Left colon (tissue), 2 donors: ENCODE measurements around the gene C11orf71. TPM values are rescaled to one million over a fixed set of nuclear protein-coding genes. Genes with fewer than 3 reads are reported as not detected.

Experiments
- ATAC-seq: fragments of 200-7000 bp; cut with Tn5 transposase; one replicate; pipeline ENCODE4 v1.9.1; 2020; ENCODE audit warnings: mild to moderate bottlenecking, moderate library complexity
- DNase-seq, 2 donors: peaks; one replicate each; pipeline ENCODE4 v3.0.0-alpha.2; 2020
- intact Hi-C, 2 donors: fragments of 100-400 bp; cut with DNase I in 1 of 2; cut with micrococcal nuclease in 1 of 2; formaldehyde crosslinking; loops; one replicate each; pipeline versions ENCODE4 v1.11.2 to v1.14.0; 2022; cut with DNase I, micrococcal nuclease
- total RNA-seq, 2 donors: library from RNA; stranded (reverse); fragmentation: NEBNext Ultra II Directional; extraction: Animal tissue kit (Norgen Biotek cat#: 25700); gene quantifications; one replicate each; pipeline ENCODE4 v1.2.1, GENCODE V29; 2021
- donor health status: DM: no; HTN: no; CAD: no.
- donor health status: DM: yes; HTN: yes; CAD: no.

Gene C11orf71
- total RNA-seq, 2 donors from 2014 or later, result 9.2 to 12.5 TPM

DNA sequence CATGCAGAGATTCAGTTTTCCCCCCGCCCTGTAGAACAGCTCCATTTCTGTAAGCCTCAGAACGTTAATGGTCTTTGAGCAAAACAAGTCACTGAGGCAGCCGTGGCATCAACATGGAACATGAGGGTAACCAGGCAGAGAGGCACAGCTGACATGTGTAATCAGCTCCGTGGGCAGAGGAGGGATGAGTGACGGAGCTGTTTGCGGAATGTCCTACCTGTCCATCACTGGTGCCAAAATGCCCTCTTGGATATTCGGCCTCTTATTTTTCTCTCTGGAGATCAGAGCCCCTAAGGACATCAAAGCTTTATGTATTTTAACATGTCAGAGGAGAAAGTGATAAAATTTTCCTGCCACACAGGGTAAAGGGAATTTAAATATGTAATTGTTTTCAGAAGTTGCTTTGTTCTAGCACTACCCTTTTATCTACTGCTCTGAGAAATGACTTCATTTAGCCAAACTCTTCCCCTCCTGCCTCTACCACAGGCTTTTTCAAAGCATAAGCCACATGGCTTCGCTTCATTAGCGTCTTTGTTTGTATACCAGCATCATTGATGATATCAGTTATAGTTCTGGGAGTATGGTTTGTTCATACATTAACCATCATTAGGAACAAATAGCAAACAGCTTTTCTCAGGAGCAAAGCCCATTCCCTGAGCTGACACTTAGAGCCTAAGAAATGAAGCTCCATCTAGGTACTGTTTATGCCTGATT is 32.9 kb downstream of the C11orf71 start:
- DNase-seq (no peak), ATAC-seq (no peak)
- intact Hi-C loops, result no loop called here

GRCh38 chr11:114366331-114367243 is 33.7 kb downstream of the C11orf71 start:
- DNase-seq, result no peak
- intact Hi-C loops, result no loop called here
- ATAC-seq, result no peak

- no peak for DNase-seq
- intact Hi-C loops, result no loop called here
- ATAC-seq, result no peak
Observed at GRCh38 chr11:114362958-114363357, 37.4 kb downstream of the C11orf71 start.

DNA sequence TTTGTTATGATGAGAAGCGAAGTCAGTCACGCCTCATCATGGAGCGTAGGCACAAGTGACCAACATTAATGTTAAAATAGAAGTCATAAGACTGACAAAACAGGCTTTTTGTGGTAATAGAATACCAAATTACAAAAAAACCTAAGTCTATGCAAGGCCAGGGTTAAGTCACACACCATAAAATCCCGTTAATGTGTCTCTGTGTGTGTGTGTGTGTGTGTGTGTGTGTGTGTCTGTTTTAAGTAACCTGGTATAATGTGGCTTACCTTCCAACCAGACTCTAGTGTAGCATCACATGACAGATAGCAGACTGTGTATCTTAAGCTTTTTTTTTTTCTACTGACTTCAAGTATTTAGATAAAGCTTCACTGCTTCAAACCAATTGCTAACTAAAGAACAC is 38.0 kb downstream of the C11orf71 start:
- no peak for DNase-seq
- intact Hi-C loops, result no loop called here
- ATAC-seq, result no peak

DNA sequence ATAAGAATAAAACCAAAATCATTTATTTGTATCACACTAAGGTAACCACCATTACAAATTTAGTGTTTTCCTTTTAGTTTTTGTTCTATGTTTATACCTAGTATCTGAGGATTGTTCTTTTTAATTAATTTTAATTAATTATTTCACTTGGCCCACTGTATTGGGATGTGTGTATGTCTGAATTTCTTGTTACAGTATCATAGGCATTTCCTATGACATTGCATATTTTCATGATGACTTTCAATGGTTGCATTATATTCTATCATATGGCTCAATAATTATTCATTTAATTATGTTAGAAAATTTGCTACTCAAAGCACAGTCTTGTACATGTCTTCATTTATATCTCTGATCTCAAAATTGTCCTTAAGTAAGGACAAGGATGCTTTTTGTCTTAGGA is 41.0 kb downstream of the C11orf71 start:
- ATAC-seq, result no peak
- intact Hi-C loops, result no loop called here
- DNase-seq, result no peak

DNA sequence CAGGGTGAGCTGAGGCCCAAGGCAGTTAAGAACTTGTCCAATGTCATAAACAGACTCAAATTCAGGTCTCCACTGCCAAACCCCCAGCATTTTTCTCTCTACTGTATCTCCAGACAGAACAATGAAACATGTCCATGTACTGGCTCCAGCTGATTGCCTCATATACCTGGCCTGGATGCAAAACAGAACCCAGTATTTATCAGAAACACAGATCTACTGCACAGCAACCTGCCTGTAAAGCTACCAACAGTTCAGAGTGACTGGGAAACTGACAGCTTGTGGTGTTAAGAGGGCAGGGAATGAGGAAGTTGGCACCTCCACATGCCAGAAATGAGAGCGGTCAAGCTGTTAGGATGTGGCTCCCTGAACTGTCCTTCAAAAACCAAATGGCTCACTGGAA is 41.6 kb downstream of the C11orf71 start:
- ATAC-seq (peak; percentile 79), DNase-seq (no peak)
- intact Hi-C loops, result no loop called here

DNA sequence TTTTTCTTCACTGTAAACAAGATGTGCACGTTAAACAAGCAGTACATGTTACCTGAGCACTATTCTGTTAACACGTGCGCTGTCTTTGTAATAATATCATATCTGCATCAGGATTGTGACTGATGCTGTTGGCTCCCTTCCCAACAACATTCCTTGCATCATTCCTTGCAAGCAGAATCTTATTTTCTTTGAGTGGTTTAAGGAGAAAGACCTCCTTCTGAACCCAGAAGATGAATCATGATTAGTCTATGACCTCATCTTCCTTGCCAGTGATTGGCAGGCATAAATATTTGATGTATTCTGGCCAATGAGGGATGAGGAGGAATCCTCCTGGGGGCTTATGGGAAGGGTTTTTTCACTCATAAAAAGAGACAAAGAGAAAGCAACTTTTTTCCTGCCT is 46.2 kb downstream of the C11orf71 start:
- intact Hi-C loops, result loop anchor here in 1 of 2 donors (5.0 kb wide), 1 partner anchor 258 kb away; no protein-coding TSS in a partner anchor
- DNase-seq, result no peak
- no peak for ATAC-seq

- DNase-seq (no peak), ATAC-seq (no peak)
- intact Hi-C loops, result loop anchor here in 1 of 2 donors (5.0 kb wide), 1 partner anchor 259 kb away; no protein-coding TSS in a partner anchor
Observed at GRCh38 chr11:114353443-114353842, 46.9 kb downstream of the C11orf71 start.

DNA sequence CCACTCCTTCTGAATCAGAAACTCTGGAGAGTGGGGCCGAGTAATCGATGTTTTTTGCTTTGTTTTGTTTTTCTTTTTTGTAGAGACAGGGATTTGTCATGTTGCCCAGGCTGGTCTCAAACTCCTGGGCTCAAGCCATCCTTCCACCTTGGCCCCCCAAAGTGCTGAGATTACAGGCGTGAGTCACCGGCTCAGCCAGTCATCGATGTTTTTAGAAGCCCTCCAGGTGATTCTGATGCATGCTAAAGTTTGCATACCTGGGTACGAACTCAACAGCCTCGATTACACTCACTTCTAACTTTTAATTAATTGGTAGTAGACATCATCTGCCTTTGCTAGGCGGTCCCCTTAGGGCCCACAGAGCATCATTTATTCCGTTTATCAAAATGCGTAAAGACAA is 50.3 kb downstream of the C11orf71 start:
- no peak for DNase-seq
- intact Hi-C loops, result loop anchor here in 1 of 2 donors (5.0 kb wide), 1 partner anchor 262 kb away; no protein-coding TSS in a partner anchor
- no peak for ATAC-seq

Other genes starting within 250 kb of the C11orf71 start
- 10 to 100 TPM; 27.2 to 42.2 TPM for gene NNMT, start 104.1 kb downstream of the C11orf71 start, total RNA-seq
- 10 to 100 TPM; 31.1 to 33.6 TPM for gene RBM7, start 155 bp upstream of the C11orf71 start, total RNA-seq
- 10 to 100 TPM; 37.8 to 41.8 TPM for gene REXO2, start 39.0 kb upstream of the C11orf71 start, total RNA-seq
- gene NXPE1, start 159.4 kb upstream of the C11orf71 start, total RNA-seq, result 100 to 1,000 TPM; 202 to 225 TPM
- gene NXPE4, start 195.3 kb upstream of the C11orf71 start, total RNA-seq, result 100 to 1,000 TPM; 142 to 191 TPM